Jurkat, Clone E6-1 (cell line): ENCODE measurements around the gene VPS33A.

Source experiments
- DNase-seq: peaks from one replicate; pipeline ENCODE4 v3.0.0-alpha.2; 2011; ENCODE audit warnings: low read depth, low spot score
- H3K4me3 ChIP-seq: 2 replicates; pipeline ENCODE4 v1.5.1; 2011; ENCODE audit warnings: mild to moderate bottlenecking, low read length, control low read depth, moderate library complexity

VPS33A gene

DNA sequence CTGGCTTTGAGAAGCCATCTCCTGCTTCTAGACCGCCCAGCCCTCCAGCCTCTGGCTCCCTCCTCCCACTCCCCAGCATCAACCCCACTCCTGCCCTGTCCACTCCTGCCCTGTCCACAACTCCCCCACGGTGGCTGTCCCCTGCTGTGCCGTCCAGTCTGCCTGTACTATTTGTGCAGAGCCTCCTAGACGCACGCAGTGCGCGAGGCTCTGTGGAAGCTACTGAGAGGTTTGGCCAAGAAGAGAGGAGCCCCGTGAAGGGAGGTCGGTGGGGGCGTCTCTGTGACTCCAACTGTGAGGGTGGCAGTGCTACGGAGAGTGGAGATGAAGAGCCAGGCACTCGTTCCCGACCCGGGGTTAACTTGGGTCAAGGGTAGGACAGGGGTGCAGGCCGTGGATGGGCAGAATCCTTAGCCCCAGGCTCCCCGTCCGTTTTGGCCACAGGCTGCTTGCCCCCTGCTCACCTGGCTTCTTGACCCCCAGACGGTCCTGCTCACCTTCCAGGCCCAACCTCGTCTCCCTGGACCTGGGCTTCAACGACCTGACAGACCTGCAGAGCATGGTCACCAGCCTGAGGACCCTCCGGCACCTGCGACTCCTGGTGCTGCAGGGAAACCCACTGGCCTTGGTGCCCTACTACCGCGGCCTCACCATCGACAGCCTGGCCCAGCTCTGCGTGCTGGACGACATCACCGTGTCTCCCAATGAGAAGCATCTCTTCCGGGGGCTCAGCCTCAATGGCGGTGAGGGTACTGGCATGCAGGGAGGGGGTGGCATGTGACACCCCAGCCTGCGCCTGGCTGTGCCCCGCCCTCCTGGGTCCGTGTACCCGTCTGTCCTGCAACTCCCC, 76.4 kb downstream of the VPS33A start:
- no peak overlapping the region for H3K4me3 ChIP-seq
- DNase-seq = no peak

GRCh38 chr12:122187466-122187865, 78.8 kb downstream of the VPS33A start:
- no peak for DNase-seq

GRCh38 chr12:122185494-122186082, 80.7 kb downstream of the VPS33A start:
- no peak overlapping the region for H3K4me3 ChIP-seq
- no peak for DNase-seq

More at GRCh38 chr12:122187466-122187865, 78.8 kb downstream of the VPS33A start:
- no peak overlapping the region for H3K4me3 ChIP-seq

DNA sequence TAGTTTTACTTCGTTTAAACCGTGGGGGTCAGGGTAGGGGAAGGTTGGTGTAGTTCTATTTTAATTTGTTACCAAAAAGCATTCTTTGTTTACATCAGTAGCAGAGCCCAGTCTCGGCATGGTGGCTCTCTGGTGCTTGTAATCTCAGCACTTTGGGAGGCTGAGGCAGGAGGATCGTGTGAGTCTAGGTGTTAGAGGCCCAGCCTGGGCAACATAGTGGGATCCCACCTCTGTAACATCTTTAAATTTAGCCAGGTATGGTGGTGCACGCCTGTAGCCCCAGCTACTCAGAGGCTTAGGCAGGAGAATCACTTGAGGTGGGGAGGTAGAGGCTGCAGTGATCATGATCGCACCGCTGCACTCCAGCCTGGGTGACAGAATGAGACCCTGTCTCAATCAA, 81.2 kb downstream of the VPS33A start:
- no peak overlapping the region for H3K4me3 ChIP-seq
- no peak for DNase-seq

GRCh38 chr12:122184517-122184916, 81.8 kb downstream of the VPS33A start:
- no peak overlapping the region for H3K4me3 ChIP-seq
- no peak for DNase-seq

- no peak overlapping the region for H3K4me3 ChIP-seq
Measured at GRCh38 chr12:122183588-122183940, 82.7 kb downstream of the VPS33A start.

DNA sequence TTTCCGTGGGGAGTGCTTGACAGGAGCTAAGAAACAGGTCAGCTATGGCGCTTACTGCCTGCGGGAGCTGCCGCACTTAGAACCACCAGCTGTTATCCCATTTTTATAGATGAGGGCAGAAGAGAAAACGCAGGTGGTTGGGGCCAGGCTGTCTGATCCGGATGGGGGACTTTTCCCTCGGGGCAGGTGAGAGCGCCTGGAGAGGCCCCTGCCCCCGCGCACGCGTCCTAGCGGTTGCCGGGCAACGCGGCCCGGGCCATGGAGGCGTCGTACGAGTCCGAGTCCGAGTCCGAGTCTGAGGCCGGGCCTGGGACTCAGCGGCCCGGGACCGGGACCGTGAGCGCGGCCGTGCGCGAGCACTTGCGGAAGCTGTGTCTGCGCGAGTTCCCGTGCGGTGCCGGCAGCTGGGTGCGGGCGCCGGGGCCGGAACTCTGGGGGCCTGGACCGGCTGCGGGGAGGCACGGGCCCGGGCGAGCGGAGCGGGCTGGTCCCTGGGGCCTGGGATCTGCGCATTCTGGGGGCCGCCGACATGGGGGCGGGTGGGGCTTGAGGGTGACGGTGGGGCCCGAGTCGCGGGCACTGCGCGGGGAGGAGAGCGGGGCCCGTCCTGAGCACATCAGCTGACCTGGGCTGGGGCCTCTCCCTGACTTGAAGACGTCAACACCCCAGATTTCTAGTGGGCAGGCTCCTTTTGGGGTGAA, 83.3 kb downstream of the VPS33A start, which contains the start of gene LRRC43:
Gene LRRC43, plus strand, starts transcription at position 237 of the 701 bp plus-strand sequence. Its CDS starts 22 bp downstream, at position 259.
- H3K4me3 ChIP-seq = no peak within 1 kb of the TSS
- no peak for DNase-seq

More at GRCh38 chr12:122183588-122183940, 82.7 kb downstream of the VPS33A start:
- no peak for DNase-seq
